IMR-90 (cell line): Measurements from ENCODE around the gene BCAS3. TPM values are rescaled to one million over a fixed set of nuclear protein-coding genes. Genes with fewer than 3 reads are reported as not detected.
A peak's percentile ranks its signal among the peaks of the same experiment; 100 is the strongest.

Experiments used
- ATAC-seq: fragments of 200-7000 bp; cut with Tn5 transposase; 2 replicates; pipeline ENCODE4 v1.9.1; 2020; ENCODE audit warnings: low read depth, mild to moderate bottlenecking, moderate library complexity
- BruUV-seq: library from RNA; stranded (reverse); fragments of 400-500 nt; replicated peaks from 2 replicates; lab custom pipeline; 2021; lab: Mats Ljungman, UMichigan
- CTCF ChIA-PET: fragments of 300-600 bp; formaldehyde crosslinking; extraction: SDS; loops from one replicate; lab custom pipeline; 2021; ENCODE audit warnings: antibody characterized with exemption; lab: Yijun Ruan, JAX
- POLR2A ChIA-PET: fragments of 300-600 bp; sonication (Branson Sonifier 250); formaldehyde crosslinking; loops from one replicate; lab custom pipeline; 2022; ENCODE audit warnings: antibody characterized with exemption; ENCODE audit not compliant: unreplicated experiment; lab: Charles Lee
- DNase-seq: peaks from one replicate; pipeline ENCODE4 v3.0.0; 2013
- H2AFZ ChIP-seq: replicated peaks from 2 replicates; pipeline ENCODE3; 2013; ENCODE audit warnings: low read length, mild to moderate bottlenecking; ENCODE audit not compliant: poor library complexity
- H2AK5ac ChIP-seq: 2 replicates; pipeline ENCODE4 v1.6.1; 2013; ENCODE audit warnings: low read depth, low read length, inconsistent platforms
- H2AK9ac ChIP-seq: replicated peaks from 2 replicates; pipeline ENCODE3; 2013; ENCODE audit warnings: mild to moderate bottlenecking, low read depth, low read length, moderate library complexity; ENCODE audit not compliant: poor library complexity
- H2BK120ac ChIP-seq: 2 replicates; pipeline ENCODE4 v1.6.1; 2013; ENCODE audit warnings: low read depth, low read length, inconsistent platforms
- H2BK15ac ChIP-seq: 3 replicates; pipeline ENCODE4 v1.6.1; 2013; ENCODE audit warnings: low read depth, low read length, inconsistent platforms
- H2BK20ac ChIP-seq: 2 replicates; pipeline ENCODE4 v1.6.1; 2013; ENCODE audit warnings: low read depth, mild to moderate bottlenecking, inconsistent platforms, low read length, moderate library complexity
- H2BK5ac ChIP-seq: 2 replicates; pipeline ENCODE4 v1.6.1; 2013; ENCODE audit warnings: mild to moderate bottlenecking, low read depth, low read length, inconsistent platforms; ENCODE audit not compliant: poor library complexity, severe bottlenecking
- H3K14ac ChIP-seq: replicated peaks from 2 replicates; pipeline ENCODE4 v1.6.1; 2013; ENCODE audit warnings: low read depth, low read length, inconsistent platforms
- H3K18ac ChIP-seq: 2 replicates; pipeline ENCODE4 v1.6.1; 2013; ENCODE audit warnings: low read depth, low read length, control low read depth
- H3K23ac ChIP-seq: 2 replicates; pipeline ENCODE4 v1.6.1; 2013; ENCODE audit warnings: low read depth, low read length, inconsistent platforms
- H3K27ac ChIP-seq: 2 replicates; pipeline ENCODE4 v1.5.1; 2013; ENCODE audit warnings: mild to moderate bottlenecking, control low read depth, low read length; ENCODE audit not compliant: insufficient read depth
- H3K27me3 ChIP-seq: 2 replicates; pipeline ENCODE4 v1.6.1; 2013; ENCODE audit warnings: low read length; ENCODE audit not compliant: control insufficient read depth, insufficient read depth
- H3K36me3 ChIP-seq: 2 replicates; pipeline ENCODE4 v1.6.1; 2013; ENCODE audit warnings: low read length, mixed read lengths; ENCODE audit not compliant: control insufficient read depth, insufficient read depth
- H3K4ac ChIP-seq: 2 replicates; pipeline ENCODE4 v1.6.1; 2013; ENCODE audit warnings: low read depth, low read length, inconsistent platforms
- H3K4me1 ChIP-seq: 2 replicates; pipeline ENCODE4 v1.6.1; 2013; ENCODE audit warnings: low read length, mixed read lengths; ENCODE audit not compliant: control insufficient read depth, insufficient read depth
- H3K4me2 ChIP-seq: 2 replicates; pipeline ENCODE4 v1.6.1; 2013; ENCODE audit warnings: low read depth, mild to moderate bottlenecking, control low read depth, low read length, moderate library complexity
- H3K4me3 ChIP-seq: 2 replicates; pipeline ENCODE4 v1.5.1; 2013; ENCODE audit warnings: low read depth, mild to moderate bottlenecking, control low read depth, low read length, moderate library complexity; ENCODE audit not compliant: insufficient read depth
- H3K56ac ChIP-seq: 2 replicates; pipeline ENCODE4 v1.6.1; 2013; ENCODE audit warnings: low read length, inconsistent platforms; ENCODE audit not compliant: insufficient read depth; ENCODE audit errors: extremely low read depth
- H3K79me1 ChIP-seq, 2 experiments: 2 replicates each; pipeline ENCODE4 v1.6.1; 2013; ENCODE audit warnings: low read length in 2 of 2, inconsistent platforms in 1 of 2, low read depth in 1 of 2
- H3K9ac ChIP-seq: 2 replicates; pipeline ENCODE4 v1.6.1; 2013; ENCODE audit warnings: low read depth, low read length, control low read depth
- H3K9me1 ChIP-seq: 2 replicates; pipeline ENCODE4 v1.6.1; 2013; ENCODE audit warnings: low read length, inconsistent platforms; ENCODE audit not compliant: insufficient read depth
- H3K9me3 ChIP-seq: 2 replicates; pipeline ENCODE4 v1.6.1; 2013; ENCODE audit warnings: low read length; ENCODE audit not compliant: control insufficient read depth, insufficient read depth
- H4K20me1 ChIP-seq: 2 replicates; pipeline ENCODE4 v1.6.1; 2013; ENCODE audit warnings: low read length, inconsistent platforms; ENCODE audit not compliant: insufficient read depth
- H4K5ac ChIP-seq: 2 replicates; pipeline ENCODE4 v1.6.1; 2013; ENCODE audit warnings: mild to moderate bottlenecking, low read depth, low read length, control low read depth
- H4K8ac ChIP-seq, 2 experiments: 2 replicates each; pipeline ENCODE4 v1.6.1; 2013; ENCODE audit warnings: low read depth in 2 of 2, low read length in 2 of 2, control low read depth in 1 of 2, inconsistent platforms in 1 of 2
- H4K91ac ChIP-seq: 2 replicates; pipeline ENCODE4 v1.6.1; 2013; ENCODE audit warnings: low read depth, low read length, inconsistent platforms; ENCODE audit not compliant: insufficient read depth
- RCOR1 ChIP-seq: IDR thresholded peaks from 2 replicates; pipeline ENCODE4 v1.6.1; 2012; ENCODE audit warnings: mild to moderate bottlenecking, low read length, improper control_type of control experiment; ENCODE audit not compliant: insufficient replicate concordance
- SMC3 ChIP-seq: fragments of 150-350 bp; IDR thresholded peaks from 2 replicates; pipeline ENCODE4 v1.6.1; 2016; ENCODE audit warnings: low read depth, mild to moderate bottlenecking, antibody characterized with exemption, low read length, moderate library complexity
- WGBS, 2 experiments: methylation state at CpG; one replicate each; pipeline versions ENCODE4 v1.1.5 to v1.1.7; 2013; ENCODE audit warnings: missing lambda C conversion rate in 2 of 2; ENCODE audit not compliant: insufficient read length in 1 of 2; ENCODE audit errors: extremely low coverage in 2 of 2; 5-methylcytosine and 5-hydroxymethylcytosine counted together
- dilution Hi-C: fragments of 300-500 bp; cut with HindIII; formaldehyde crosslinking; loops from one replicate; pipeline ENCODE4 v1.14.3; 2018; ENCODE audit warnings: low sequenced_read_pairs; ENCODE audit not compliant: unreplicated experiment
- in situ Hi-C: fragments of 300-500 bp; cut with MboI; formaldehyde crosslinking; loops from 3 replicates; pipeline ENCODE4 v1.14.3; 2019; ENCODE audit warnings: low sequenced_read_pairs, inconsistent platforms, mixed read lengths
- intact Hi-C: fragments of 100-400 bp; cut with micrococcal nuclease; formaldehyde crosslinking; loops from 2 replicates; pipeline ENCODE4 v1.10.0; 2022
- polyA plus RNA-seq, 3 experiments: library from polyadenylated mRNA; depleted of rRNA; stranded (reverse); fragments of >200 nt; gene quantifications; 2 replicates each; pipeline ENCODE4 v1.2.3, GENCODE V29; 2012; ENCODE audit warnings: low replicate concordance in 1 of 3
- total RNA-seq: library from RNA; depleted of rRNA; stranded (reverse); fragments of >200 nt; gene quantifications from 2 replicates; pipeline ENCODE4 v1.2.3, GENCODE V29; 2012

BCAS3 gene
- total and polyA plus RNA-seq, 2 of the 4 experiments (the other 2 are of a cell fraction): 6.3 to 27.1 TPM

DNA sequence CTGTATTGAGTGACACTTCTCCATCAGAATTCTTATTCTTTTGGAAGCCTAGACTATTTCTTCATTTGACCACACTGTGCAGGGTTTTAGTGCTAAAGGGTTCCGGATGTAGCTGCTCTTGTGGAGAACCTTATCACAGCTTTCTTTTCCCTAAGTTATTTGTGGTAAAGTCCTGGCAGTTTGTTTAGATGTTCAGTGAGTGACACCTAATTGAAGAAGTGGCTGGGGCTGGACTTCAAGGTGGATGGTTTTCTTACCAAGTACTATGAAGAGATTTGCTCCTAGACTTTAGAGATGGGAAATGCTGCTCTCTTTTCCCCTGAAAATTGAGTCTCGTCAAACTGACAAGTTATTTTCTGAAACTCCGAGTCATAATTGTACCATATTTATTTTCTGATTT is 578.0 kb downstream of the BCAS3 start:
- no peak overlapping the region for H2AK9ac ChIP-seq
- no peak overlapping the region for H4K5ac ChIP-seq
- peaks cover 0 to 14% of the 10 kb centered on the region in 2 experiments; a peak in 2 of 4 replicates for H3K79me1 ChIP-seq
- DNase-seq: no peak
- H3K4me2 ChIP-seq: no peak overlapping the region
- H3K4me3 ChIP-seq: no peak overlapping the region
- H3K4me1 ChIP-seq: peaks cover 18% of the 10 kb centered on the region
- H2BK15ac ChIP-seq: peak overlapping the region; percentile 80; the same call in 2 of the 3 replicates
- H3K36me3 ChIP-seq: no peaks in the 10 kb centered on the region
- peak overlapping the region; percentile 55; the same call in 1 of the 2 replicates for H3K23ac ChIP-seq
- dilution Hi-C loops (no loop called here), intact Hi-C loops (no loop called here), in situ Hi-C loops (no loop called here)
- no TSS peak for BruUV-seq
- no peaks in the 10 kb centered on the region for H4K20me1 ChIP-seq
- peak overlapping the region; percentile 57 for H2BK20ac ChIP-seq
- H2AK5ac ChIP-seq: peak overlapping the region; percentile 36; the same call in 1 of the 2 replicates
- peak overlapping the region; percentile 31; the same call in 1 of the 2 replicates for H3K4ac ChIP-seq
- no peaks in the 10 kb centered on the region for H3K9me3 ChIP-seq
- H3K9me1 ChIP-seq: peaks cover 19% of the 10 kb centered on the region
- H3K27me3 ChIP-seq: no peaks in the 10 kb centered on the region
- no peak for TF ChIP-seq SMC3
- no peak for TF ChIP-seq RCOR1
- peak overlapping the region; percentile 61; the same call in 1 of the 2 replicates for H3K14ac ChIP-seq
- no CpG with 5 or more reads among the region's 3 CpGs for WGBS, 2 experiments
- no peak overlapping the region for H4K91ac ChIP-seq
- H4K8ac ChIP-seq: no peak overlapping the region
- ChIA-PET CTCF (no interaction called here), POLR2A (no interaction called here)
- peak overlapping the region; percentile 58 for H2BK120ac ChIP-seq
- no peak for ATAC-seq
- H3K27ac ChIP-seq: no peak overlapping the region
- H3K56ac ChIP-seq: no peak overlapping the region
- H2BK5ac ChIP-seq: no peak overlapping the region
- H3K9ac ChIP-seq: no peak overlapping the region
- H2AFZ ChIP-seq: no peak overlapping the region
- no peak overlapping the region; the same call in 1 of the 2 replicates for H3K18ac ChIP-seq
